Calu3 (cell line): Measurements from ENCODE around the gene MEX3D. TPM values are rescaled to one million over a fixed set of nuclear protein-coding genes. Genes with fewer than 3 reads are reported as not detected.
A peak's percentile ranks its signal among the peaks of the same experiment; 100 is the strongest.

Source experiments
- BruUV-seq: library from RNA; stranded (reverse); fragments of 400-500 nt; replicated peaks from 2 replicates; lab custom pipeline; 2021; lab: Mats Ljungman, UMichigan
- CTCF ChIA-PET: fragments of 300-600 bp; sonication (Branson Sonifier 250); formaldehyde crosslinking; loops from one replicate; lab custom pipeline; 2022; ENCODE audit warnings: antibody characterized with exemption; lab: Charles Lee
- DNase-seq: peaks from one replicate; pipeline ENCODE4 v3.0.0; 2022
- H3K27ac Mint-ChIP-seq: one replicate; pipeline ENCODE4 v1.8.0; 2022; ENCODE audit warnings: mixed read lengths; ENCODE audit not compliant: unreplicated experiment
- H3K27me3 Mint-ChIP-seq: one replicate; pipeline ENCODE4 v1.8.0; 2022; ENCODE audit warnings: mixed read lengths; ENCODE audit not compliant: unreplicated experiment
- H3K36me3 Mint-ChIP-seq: one replicate; pipeline ENCODE4 v1.8.0; 2022; ENCODE audit warnings: mild to moderate bottlenecking, moderate library complexity, mixed read lengths; ENCODE audit not compliant: insufficient read depth, unreplicated experiment
- H3K4me1 Mint-ChIP-seq: one replicate; pipeline ENCODE4 v1.8.0; 2022; ENCODE audit warnings: mild to moderate bottlenecking, low read depth, mixed read lengths; ENCODE audit not compliant: unreplicated experiment
- H3K4me3 Mint-ChIP-seq: one replicate; pipeline ENCODE4 v1.8.0; 2022; ENCODE audit warnings: mild to moderate bottlenecking, low read depth, moderate library complexity, mixed read lengths; ENCODE audit not compliant: unreplicated experiment
- H3K9me3 Mint-ChIP-seq: one replicate; pipeline ENCODE4 v1.8.0; 2022; ENCODE audit warnings: low read depth, mixed read lengths; ENCODE audit not compliant: unreplicated experiment
- CTCF ChIP-seq: fragments of 200-600 bp; IDR thresholded peaks from one replicate; pipeline ENCODE4 v1.8.0; 2022; ENCODE audit warnings: antibody characterized with exemption; ENCODE audit not compliant: unreplicated experiment
- intact Hi-C: fragments of 100-400 bp; cut with micrococcal nuclease; formaldehyde crosslinking; loops from one replicate; pipeline ENCODE4 v1.10.0; 2022; ENCODE audit not compliant: unreplicated experiment
- total RNA-seq: library from RNA; stranded (reverse); gene quantifications from 2 replicates; pipeline ENCODE4 v1.2.3, GENCODE V29; 2022

Gene MEX3D
- total RNA-seq, 1 experiment from 2014 or later = 41.4 TPM

- DNase-seq = no peak
- Mint-ChIP-seq H3K4me1 (peaks cover 12% of the 10 kb centered on the region), H3K9me3 (no peaks in the 10 kb centered on the region), H3K27ac (no peak overlapping the region), H3K4me3 (no peak overlapping the region), H3K27me3 (peaks cover 19% of the 10 kb centered on the region), H3K36me3 (peaks cover 37% of the 10 kb centered on the region)
- CTCF ChIA-PET = no interaction called here
- intact Hi-C loops = no loop called here
- BruUV-seq = no TSS peak
- TF ChIP-seq CTCF = no peak
Observed at GRCh38 chr19:1571358-1571757, 3.2 kb upstream of the MEX3D start.

GRCh38 chr19:1570836-1571235, 2.7 kb upstream of the MEX3D start:
- no peak overlapping the region for H3K27ac Mint-ChIP-seq
- CTCF ChIA-PET = no interaction called here

GRCh38 chr19:1569997-1570396, 1.9 kb upstream of the MEX3D start:
- Mint-ChIP-seq H3K27me3 (peaks cover 19% of the 10 kb centered on the region), H3K4me1 (peaks cover 12% of the 10 kb centered on the region), H3K4me3 (no peak overlapping the region), H3K27ac (peak overlapping the region; percentile 1), H3K36me3 (peaks cover 43% of the 10 kb centered on the region), H3K9me3 (no peaks in the 10 kb centered on the region)
- TF ChIP-seq CTCF = no peak
- no TSS peak for BruUV-seq
- intact Hi-C loops = no loop called here
- CTCF ChIA-PET = no interaction called here
- no peak for DNase-seq

More at GRCh38 chr19:1570836-1571235, 2.7 kb upstream of the MEX3D start:
- intact Hi-C loops = no loop called here
- no TSS peak for BruUV-seq
- Mint-ChIP-seq H3K4me3 (no peak overlapping the region), H3K9me3 (no peaks in the 10 kb centered on the region), H3K36me3 (peaks cover 43% of the 10 kb centered on the region), H3K27me3 (peaks cover 19% of the 10 kb centered on the region), H3K4me1 (peaks cover 12% of the 10 kb centered on the region)
- no peak for TF ChIP-seq CTCF
- DNase-seq = no peak

- Mint-ChIP-seq H3K9me3 (no peaks in the 10 kb centered on the region), H3K27ac (no peak overlapping the region), H3K4me1 (peaks cover 12% of the 10 kb centered on the region), H3K27me3 (peaks cover 19% of the 10 kb centered on the region), H3K36me3 (peaks cover 40% of the 10 kb centered on the region), H3K4me3 (no peak overlapping the region)
- BruUV-seq = no TSS peak
- intact Hi-C loops = no loop called here
- no peak for DNase-seq
- no peak for TF ChIP-seq CTCF
- CTCF ChIA-PET = no interaction called here
Observed at GRCh38 chr19:1567848-1568227, 287 bp downstream of the MEX3D start.
